EH (cell line): Measurements from ENCODE around the gene PTPA.
"Not testable (repeated sequence)": the region's sequence is repeated elsewhere in the genome, so short reads cannot be mapped to it uniquely, and the experiment has no call there.

Experiments
- DNase-seq: peaks from one replicate; pipeline ENCODE4 v3.0.0-alpha.2; 2015; ENCODE audit warnings: low read depth

The PTPA gene

DNA sequence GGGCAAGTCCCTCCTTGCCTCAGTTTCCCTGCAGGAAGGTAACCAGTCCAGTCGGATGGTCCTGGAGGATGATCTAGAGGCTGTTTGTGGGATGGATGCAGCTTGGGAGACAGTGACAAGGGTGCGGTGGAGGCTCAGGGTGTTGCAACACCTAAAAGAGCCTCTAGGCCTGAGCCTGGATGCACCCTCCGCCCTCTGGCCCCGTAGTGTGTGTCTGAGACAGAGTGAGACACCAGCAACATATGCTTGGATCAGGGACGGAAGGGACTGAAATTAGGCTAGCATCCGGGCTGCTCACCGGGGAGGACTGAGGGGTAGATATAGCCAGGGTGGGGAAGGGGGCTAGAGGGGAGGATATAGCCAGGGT lies 1.7 kb upstream of the PTPA start:
- peak; percentile 31 for DNase-seq

DNA sequence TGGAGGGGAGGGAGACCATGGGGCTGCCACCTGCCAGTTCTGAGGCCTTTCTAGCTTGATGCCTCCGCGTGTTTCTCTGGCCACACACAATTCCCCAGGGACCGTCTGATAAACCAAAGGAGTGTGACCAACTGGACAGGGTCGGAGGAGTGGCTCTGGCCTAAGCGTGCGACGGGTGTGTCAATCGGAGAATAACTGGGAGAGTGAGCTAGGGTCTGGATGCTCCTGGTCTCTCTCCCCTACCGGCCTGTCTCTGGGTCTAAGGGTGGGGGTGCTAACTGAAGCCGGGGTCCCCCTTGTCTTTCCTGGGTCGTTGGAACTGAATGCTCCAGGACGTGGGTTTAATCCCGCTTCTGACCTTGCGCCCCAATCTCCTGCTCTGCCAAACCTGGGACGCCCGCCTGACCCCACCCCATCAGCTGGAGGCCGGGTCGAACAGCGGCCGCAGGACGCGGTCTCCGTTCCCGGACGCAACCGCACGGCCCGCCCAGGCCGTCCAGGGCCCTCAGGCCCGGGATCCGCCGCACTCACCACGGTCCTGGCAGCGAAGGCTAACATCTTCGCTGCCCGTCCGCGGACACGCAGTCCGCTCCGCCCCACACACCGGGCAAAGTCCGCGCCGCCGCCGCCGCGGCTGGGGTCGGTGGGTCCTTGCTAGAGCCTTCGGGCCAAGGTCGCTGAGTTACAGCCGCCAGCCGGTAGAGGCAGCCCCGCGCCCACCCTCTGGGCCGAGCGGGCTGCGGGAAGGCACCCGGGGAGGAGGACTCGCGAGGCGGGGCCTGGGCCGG lies 1.1 kb upstream of the PTPA start:
- DNase-seq, result peak; percentile 55

GRCh38 chr9:129111528-129112151 lies 425 bp downstream of the PTPA start:
- DNase-seq, result peak; percentile 70

GRCh38 chr9:129112526-129112925 lies 1.3 kb downstream of the PTPA start:
- DNase-seq, result not testable (repeated sequence)

DNA sequence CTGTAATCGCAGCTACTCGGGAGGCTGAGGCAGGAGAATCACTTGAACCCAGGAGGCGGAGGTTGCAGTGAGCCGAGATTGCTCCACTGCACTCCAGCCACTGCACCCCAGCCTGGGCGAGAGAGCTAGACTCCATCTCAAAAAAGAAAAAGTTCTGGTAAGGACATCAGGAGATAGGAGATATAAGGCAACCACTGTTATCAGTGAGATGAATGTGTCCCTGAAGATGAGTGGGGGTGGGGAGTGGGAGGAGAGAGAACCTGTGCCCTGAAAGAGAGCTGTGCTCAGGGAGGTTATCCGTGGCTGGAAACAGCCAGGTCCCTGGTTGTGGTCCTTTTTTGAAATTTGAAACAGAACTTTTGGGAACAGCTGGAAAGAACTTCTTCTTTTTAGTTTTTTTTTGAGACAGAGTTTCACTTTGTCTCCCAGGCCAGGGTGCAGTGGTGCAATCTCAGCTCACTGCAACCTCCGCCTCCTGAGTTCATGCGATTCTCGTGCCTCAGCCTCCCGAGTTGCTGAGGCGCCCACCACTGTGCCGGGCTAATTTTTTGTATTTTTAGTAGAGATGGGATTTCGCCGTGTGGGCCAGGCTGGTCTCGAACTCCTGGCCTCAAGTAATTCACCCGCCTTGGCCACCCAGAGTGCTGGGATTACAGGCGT lies 2.6 kb downstream of the PTPA start:
- DNase-seq, result no peak

GRCh38 chr9:129118799-129119198 lies 7.6 kb downstream of the PTPA start:
- DNase-seq, result no peak

DNA sequence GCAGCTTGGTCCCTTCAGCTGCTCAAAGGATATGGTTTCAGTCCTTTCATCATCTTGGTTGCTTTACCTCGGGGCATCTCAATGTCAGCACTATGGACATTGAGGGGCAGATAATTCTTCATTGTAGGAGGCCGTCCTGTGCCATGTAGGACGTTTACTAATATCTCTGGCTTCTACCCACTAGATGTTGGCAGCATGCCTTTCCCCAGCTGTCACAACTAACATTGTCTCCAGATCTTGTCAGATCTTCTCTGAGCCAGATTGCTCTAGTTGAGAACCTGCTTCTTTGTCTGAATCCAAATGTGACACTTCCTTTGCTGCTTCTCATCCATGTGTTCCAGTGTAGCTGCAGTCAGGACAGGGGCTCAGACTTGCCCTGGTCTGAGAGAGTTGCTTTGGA lies 10.3 kb downstream of the PTPA start:
- peak; percentile 43 for DNase-seq

- DNase-seq, result no peak
These were observed 10.9 kb downstream of the PTPA start for GRCh38 chr9:129122133-129122532.

GRCh38 chr9:129122976-129123375 lies 11.8 kb downstream of the PTPA start:
- not testable (repeated sequence) for DNase-seq

DNA sequence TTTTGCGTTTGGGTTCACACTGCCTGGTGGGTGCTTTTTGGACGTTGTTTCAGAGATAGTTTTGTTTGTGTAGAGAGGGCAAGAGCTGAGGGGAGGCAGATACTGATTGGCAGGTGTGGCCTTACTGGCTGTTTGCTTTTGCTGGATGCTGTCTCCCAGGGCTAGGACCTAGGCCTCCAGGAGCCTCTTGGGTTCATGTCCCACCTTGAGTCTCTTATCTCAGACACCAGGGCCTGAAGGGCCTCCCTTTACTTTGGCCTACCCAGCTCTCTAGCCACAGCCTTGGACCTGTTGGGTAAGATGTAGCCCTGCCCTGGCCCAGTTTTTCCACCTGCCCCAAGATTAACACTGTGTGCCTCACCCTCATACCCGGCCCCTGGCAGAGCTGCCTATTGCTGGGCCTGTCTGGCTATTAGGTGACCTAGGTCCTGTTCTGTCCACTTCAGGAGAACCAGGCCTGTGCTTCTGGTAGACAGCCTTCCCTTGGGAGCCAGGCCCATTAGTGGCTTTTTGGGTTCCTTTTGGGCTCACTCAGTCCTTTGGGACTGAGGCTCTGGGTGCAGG lies 13.4 kb downstream of the PTPA start:
- no peak for DNase-seq

DNA sequence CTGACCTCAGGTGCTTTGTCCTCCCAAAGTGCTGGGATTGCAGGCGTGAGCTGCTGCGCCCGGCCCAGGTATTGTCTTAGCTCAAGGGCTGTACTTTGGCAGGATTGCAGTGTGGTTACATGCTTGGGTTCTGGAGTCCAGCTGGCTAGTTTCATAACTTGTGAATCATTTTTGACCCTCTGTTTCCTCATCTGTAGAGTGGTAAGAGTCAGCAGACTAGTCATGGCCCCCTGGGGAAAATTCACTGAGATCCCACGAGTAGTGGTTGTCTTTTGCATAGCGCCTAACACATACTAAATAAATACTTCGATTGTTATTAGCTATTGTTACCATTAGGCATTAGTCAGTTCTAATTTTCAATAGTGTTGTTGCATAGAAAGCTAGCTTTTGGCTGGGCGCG lies 14.3 kb downstream of the PTPA start:
- peak; percentile 86 for DNase-seq

GRCh38 chr9:129126749-129127618 lies 15.8 kb downstream of the PTPA start:
- no peak for DNase-seq

- no peak for DNase-seq
These were observed 17.5 kb downstream of the PTPA start for GRCh38 chr9:129128689-129129088.

DNA sequence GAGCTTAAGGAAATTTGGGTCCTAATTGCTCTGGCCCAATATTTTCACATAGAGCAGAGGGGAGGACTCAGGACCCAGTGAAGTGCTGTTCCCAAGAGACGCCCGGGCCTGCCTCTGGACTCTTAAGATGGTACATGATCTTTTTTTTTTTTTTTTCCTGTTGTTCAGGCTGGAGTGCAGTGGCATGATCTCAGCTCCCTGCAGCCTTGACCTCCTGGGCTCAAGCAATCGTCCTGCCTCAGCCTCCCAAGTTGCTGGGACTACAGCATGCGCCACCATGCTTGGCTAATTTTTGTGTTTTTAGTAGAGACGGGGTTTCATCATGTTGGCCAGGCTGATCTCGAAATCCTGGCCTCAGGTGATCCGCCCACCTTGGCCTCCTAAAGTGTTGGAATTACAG lies 19.1 kb downstream of the PTPA start:
- DNase-seq, result not testable (repeated sequence)

- DNase-seq, result no peak
These were observed 19.6 kb downstream of the PTPA start for GRCh38 chr9:129130791-129131190.

DNA sequence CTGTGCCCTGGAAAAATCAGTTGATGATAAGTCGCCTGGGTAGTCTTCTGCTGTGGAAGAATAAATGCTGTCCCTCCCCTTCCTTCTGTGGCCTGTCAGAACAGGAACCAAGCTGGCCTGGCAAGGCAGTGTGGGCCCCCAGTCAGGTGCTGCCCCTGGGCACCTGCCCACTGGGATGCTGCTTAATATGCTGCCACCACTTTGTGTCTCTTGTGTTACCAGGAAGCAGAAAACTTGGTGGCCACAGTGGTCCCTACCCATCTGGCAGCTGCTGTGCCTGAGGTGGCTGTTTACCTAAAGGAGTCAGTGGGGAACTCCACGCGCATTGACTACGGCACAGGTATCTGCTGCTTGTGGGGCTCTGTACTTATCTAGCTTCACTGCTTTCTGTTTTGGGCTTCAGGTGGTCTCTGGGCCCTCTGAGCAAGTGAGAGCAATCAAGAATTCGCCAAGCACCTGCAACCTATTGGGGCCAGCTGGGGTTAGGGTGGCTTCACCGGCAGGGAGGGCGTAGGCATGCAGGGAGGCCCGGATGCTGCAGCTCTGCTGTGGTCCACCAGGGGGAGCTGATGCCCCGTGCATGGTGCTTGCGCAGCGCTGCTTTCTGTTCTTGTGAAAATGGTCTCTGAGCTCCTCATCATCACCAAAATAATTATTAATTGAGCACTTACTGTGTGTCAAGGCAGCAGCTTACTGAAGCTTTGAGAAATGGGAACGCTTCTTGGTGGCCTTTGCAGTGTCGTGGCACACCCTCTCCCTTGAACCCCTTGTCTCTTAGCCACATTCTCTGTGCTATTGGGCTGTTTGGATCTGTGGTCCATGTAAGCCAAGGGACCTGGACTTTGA lies 20.3 kb downstream of the PTPA start:
- peak; percentile 70 for DNase-seq

DNA sequence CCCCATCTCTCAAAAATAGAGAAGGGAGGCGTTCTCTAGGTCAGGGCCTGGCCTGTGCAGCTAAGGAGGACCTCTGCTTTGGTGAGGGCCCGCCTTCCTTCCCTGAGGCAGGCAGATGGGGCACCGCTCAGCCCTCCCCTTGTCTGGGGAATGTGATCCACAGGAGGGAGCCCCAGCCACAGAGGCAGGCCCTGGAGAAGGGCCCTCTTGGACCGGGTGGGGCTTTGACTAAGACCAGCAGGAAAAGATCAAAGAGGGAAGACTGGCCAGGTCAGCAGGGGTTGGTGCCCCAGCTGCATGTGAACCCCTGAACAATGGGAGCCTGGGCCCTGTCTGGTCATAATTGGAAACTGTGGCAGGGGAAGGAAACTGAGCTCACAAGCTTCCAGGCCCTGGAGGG lies 21.9 kb downstream of the PTPA start:
- peak; percentile 19 for DNase-seq

GRCh38 chr9:129135476-129135875 lies 24.3 kb downstream of the PTPA start:
- no peak for DNase-seq

DNA sequence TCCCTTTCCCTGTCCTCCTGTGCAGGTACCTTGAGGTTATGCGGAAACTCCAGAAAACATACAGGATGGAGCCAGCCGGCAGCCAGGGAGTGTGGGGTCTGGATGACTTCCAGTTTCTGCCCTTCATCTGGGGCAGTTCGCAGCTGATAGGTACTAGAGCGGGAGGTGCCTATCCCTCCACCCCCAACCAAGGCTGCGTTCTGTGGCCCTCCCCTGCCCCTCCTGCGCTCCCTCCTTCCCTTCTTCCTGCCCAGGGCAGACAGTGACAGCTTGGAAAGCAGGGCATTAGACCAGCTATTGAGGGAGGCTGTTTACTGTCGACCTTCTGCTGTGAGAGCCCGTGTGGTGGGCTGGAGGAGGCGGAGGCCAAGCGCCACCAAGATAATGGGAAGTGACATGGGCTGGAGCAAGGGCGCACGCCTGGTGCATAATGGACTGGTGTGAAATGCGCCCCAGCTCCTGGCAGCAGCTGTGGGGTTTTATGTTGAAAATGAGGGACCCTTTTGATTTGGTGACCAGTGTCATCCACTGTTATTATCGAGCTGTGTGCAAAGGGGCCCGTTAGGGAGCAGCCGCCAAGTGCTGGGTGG lies 25.3 kb downstream of the PTPA start:
- no peak for DNase-seq

- DNase-seq, result no peak
These were observed 26.3 kb downstream of the PTPA start for GRCh38 chr9:129137292-129138143.
